Peyer's patch (tissue), 4 donors: ENCODE data around the gene ARID2.

Source experiments
- POLR2A ChIP-seq, 2 donors: fragments of 450-650 bp; IDR thresholded peaks; one replicate each; pipeline ENCODE4 v1.5.1; 2017; ENCODE audit warnings: antibody characterized with exemption in 2 of 2, mild to moderate bottlenecking in 2 of 2, moderate library complexity in 2 of 2
- TF ChIP-seq, protein P1 (sequence below), 6 experiments: fragments of 450-650 bp in 4 of 6; fragments of 200-600 bp in 2 of 6; sonication (generic) in 1 of 6; IDR thresholded peaks; one replicate each; pipeline ENCODE4 v1.5.1; 2017 to 2019; ENCODE audit warnings: antibody characterized with exemption in 6 of 6, mild to moderate bottlenecking in 3 of 6, moderate library complexity in 1 of 6

DNA sequence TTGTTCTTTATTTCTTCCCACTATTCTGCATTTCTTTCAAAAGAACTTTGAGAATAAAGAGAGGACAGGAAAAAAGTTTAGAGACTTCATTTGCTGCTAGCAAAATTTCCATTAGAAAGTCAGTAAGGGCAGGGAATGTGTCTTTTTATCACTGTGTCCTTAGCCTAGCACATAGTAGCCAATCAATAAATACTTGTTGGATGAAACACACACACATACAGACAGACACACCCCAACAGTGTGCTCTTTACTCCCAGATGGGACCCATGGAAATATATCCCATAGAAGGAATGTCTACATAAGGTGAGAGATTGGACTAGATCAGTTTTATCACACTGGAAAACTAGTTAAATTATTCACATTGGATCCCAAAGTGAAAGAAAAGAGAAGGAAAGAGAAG lies 21.1 kb upstream of the ARID2 start:
- TF ChIP-seq, protein P1, sequence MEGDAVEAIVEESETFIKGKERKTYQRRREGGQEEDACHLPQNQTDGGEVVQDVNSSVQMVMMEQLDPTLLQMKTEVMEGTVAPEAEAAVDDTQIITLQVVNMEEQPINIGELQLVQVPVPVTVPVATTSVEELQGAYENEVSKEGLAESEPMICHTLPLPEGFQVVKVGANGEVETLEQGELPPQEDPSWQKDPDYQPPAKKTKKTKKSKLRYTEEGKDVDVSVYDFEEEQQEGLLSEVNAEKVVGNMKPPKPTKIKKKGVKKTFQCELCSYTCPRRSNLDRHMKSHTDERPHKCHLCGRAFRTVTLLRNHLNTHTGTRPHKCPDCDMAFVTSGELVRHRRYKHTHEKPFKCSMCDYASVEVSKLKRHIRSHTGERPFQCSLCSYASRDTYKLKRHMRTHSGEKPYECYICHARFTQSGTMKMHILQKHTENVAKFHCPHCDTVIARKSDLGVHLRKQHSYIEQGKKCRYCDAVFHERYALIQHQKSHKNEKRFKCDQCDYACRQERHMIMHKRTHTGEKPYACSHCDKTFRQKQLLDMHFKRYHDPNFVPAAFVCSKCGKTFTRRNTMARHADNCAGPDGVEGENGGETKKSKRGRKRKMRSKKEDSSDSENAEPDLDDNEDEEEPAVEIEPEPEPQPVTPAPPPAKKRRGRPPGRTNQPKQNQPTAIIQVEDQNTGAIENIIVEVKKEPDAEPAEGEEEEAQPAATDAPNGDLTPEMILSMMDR (IDR thresholded peaks at IDR 0.05), result no peak
- no peak for TF ChIP-seq POLR2A (IDR thresholded peaks at IDR 0.05)
